HG02763 (cell line): ENCODE measurements around the gene SLC2A4.
"Not testable (repeated sequence)": the region's sequence is repeated elsewhere in the genome, so short reads cannot be mapped to it uniquely, and the experiment has no call there.

Experiments used
- ATAC-seq: cut with Tn5 transposase; IDR thresholded peaks from one replicate; pipeline ENCODE4 v1.9.1; 2021; ENCODE audit warnings: mild to moderate bottlenecking, moderate library complexity; ENCODE audit not compliant: unreplicated experiment

The SLC2A4 gene

DNA sequence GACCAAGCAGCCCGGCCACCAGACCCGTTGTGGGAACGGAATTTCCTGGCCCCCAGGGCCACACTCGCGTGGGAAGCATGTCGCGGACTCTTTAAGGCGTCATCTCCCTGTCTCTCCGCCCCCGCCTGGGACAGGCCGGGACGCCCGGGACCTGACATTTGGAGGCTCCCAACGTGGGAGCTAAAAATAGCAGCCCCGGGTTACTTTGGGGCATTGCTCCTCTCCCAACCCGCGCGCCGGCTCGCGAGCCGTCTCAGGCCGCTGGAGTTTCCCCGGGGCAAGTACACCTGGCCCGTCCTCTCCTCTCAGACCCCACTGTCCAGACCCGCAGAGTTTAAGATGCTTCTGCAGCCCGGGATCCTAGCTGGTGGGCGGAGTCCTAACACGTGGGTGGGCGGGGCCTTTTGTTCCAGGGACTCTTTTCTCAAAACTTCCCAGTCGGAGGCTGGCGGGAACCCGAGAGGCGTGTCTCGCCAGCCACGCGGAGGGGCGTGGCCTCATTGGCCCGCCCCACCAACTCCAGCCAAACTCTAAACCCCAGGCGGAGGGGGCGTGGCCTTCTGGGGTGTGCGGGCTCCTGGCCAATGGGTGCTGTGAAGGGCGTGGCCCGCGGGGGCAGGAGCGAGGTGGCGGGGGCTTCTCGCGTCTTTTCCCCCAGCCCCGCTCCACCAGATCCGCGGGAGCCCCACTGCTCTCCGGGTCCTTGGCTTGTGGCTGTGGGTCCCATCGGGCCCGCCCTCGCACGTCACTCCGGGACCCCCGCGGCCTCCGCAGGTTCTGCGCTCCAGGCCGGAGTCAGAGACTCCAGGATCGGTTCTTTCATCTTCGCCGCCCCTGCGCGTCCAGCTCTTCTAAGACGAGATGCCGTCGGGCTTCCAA lies at the start of gene SLC2A4:
TSS of gene SLC2A4 (plus strand) at position 645 of the 879 bp plus-strand sequence. CDS start at position 862, 217 bp downstream.
- ATAC-seq, result peak; percentile 65

DNA sequence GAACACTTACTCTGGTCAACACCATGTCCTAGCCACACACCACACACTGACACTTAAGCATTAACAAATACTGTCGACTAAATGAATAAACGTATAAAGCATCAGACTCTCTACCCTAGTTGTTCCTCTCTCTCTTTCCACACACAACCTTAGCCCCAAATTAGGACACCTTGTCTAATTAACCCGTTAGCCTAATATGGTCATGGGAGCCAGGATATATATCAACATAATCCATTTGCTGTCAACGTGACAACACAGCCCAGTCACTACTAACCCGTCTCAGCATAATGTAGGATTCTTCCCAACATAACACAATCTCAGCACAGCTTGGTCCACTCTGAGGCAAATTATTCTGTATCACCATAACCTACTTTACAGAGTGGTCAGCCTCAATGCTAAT lies 49.4 kb upstream of the SLC2A4 start:
- no peak for ATAC-seq

- no peak for ATAC-seq
Observed at GRCh38 chr17:7233701-7234082, 47.8 kb upstream of the SLC2A4 start.

DNA sequence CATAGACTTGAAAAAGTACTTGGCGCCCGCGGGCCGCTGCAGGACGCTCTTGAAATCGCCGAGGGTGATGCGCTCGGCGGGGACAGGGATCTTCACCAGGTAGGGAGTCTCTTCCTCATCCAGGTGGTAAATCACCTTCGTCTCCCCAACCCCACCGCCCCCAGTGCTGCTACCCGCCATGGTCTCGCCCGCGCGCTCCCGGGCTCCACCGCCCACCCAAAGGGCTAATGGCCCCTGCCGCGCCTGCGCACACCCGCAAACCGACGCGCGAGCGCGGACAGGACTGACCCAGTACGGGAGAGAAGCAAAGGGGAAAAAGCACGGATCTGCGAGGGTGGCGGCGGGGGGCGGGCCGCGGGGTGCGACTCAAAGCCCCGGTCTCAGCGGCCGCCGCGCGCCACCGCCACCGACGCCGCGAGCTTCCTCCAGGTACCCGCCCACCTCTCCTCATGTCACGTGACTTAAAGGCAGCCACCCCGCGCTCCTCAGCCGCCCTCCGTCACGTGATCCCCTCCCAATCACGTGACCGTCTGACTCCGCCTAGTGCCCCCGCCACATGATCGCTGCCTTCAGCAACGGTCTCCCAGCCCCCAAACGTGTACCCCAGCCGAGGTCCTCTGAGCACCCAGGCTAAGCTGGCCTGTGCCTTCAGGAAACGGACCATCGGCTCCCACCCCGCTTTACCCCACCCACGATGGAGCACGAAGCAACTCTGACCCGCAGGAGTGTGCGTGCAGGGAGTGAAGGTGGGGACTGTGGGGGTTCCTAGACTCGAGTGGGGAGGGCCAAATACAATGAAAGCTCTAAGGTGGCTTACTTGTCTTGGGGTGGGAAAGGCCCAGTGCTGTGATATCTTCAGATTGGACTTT lies 47.2 kb upstream of the SLC2A4 start, which contains the start of gene DVL2:
TSS of gene DVL2 (minus strand) at position 435 of the 869 bp plus-strand sequence. CDS start at position 180, 255 bp downstream.
- peak; percentile 47 for ATAC-seq

GRCh38 chr17:7235693-7236665 lies 45.5 kb upstream of the SLC2A4 start:
- ATAC-seq, result no peak

DNA sequence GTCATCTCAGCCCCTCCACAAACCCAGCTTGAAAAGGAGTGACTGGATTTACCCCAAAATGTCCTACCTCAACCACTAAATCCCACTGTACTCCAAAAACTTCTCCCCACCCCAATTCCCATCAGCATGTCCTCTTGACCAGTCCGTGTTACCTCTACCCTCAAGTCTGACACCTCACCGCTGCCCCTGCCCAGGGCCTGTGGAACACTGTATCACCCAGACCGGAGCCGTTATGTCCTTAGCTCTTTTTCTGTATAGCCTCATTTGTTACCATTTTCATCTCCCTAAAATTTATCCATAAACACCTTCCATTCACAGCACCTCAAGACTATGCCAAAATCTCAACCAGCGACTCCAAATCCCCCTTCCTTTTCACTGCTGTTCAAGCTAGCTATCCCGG lies 44.7 kb upstream of the SLC2A4 start:
- no peak for ATAC-seq

- ATAC-seq, result no peak
Observed at GRCh38 chr17:7237266-7237760, 44.2 kb upstream of the SLC2A4 start.

GRCh38 chr17:7237761-7238419 lies 43.6 kb upstream of the SLC2A4 start:
- ATAC-seq, result no peak

DNA sequence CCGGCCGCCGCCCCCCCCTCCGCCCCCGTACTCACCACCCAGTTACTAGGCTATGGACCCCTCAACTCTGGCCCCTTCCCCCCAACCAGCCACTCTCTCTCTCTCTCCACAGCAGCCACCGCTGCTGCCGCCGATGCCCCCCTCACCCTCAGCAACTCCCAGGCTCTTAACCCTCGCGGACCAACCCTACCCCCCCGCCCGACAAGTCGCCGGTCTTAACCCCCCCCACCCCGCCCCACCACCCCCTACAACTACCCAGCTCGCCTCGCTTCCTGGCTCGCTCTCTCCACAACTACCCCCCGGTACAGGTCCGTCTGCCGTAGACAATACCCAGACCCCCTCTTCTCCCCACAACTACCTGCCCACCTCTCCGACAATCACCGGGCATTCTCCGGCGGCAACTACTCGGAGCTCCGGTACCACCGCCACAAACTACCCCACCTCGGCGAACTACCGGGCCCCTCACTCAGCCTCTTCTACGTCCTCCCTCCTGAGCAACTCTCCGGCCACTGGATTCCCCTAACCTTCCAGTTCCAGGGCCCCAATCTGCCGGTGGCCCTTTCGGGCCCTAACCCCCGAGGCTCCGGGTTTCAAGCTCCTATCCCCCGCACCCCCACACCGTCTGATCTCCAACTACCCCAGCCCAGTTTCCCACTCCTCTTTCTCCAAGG lies 43.0 kb upstream of the SLC2A4 start:
- no peak for ATAC-seq

DNA sequence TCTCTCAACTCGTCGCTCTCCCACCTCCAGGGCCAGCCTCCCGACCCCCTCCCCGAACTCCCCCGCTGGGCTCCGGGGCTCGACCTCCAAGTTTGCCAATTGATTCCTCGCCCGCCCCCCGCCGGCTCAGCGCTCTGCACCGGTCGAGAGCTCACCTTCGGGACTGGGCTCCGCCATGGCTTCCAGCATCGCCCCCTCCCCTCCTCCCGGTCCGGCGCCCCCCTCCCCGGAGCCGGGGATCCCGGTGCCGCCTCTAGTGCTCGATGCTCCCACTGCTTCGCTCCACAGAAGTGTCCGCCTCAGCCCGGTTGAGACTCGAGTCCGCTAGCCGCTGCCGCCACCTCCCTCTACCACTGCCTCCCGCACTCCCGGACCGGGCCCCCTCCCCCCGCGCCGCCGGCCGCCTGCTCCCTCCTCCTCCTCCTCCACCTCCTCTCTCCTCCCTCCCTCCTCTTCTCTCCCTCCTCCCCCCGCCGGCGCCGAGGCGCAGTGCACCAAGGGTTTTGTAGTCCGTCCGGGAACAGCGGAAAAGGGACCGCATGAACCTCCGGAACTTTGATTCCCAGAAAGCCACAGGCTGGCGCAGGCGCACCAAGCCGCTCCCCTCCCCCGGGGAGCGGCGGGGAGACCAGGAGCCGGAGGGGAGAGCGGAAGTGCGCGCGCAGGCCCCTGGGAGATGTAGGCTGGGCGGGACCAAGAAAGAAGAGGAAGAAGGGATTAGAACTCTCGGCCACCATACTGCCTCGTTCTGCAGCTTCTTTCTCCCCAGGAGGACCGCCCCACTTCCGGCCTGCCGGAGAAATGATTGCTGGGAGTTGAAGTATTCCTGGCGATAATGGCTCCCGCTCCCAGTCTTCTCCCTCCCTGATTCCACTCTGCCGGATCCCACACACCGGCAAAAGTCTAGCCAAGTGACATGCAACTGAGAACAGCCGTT lies 42.2 kb upstream of the SLC2A4 start, which contains the start of gene PHF23:
TSS of gene PHF23 (minus strand) at position 367 of the 937 bp plus-strand sequence. CDS start at position 189, 178 bp downstream.
- peak; percentile 51 for ATAC-seq

DNA sequence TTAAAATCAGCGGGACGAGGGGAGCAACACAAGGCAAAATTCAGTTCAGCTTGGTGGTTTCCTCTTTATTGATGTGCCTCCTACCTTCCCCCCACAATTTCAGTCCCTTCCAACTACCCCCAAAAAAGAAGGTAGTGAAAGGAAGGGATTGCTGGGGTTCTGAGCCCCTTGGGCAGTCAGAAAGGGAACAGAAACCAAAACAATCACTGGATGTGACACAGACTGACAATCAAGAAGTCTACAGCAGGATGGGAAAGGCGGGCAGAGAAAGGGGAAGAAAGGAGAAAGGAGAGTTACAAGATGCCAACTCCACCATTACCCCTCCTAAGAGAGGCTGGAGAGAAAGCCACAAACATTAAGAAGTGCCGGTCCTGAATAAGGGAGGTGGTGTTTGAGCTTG lies 41.1 kb upstream of the SLC2A4 start:
- no peak for ATAC-seq

DNA sequence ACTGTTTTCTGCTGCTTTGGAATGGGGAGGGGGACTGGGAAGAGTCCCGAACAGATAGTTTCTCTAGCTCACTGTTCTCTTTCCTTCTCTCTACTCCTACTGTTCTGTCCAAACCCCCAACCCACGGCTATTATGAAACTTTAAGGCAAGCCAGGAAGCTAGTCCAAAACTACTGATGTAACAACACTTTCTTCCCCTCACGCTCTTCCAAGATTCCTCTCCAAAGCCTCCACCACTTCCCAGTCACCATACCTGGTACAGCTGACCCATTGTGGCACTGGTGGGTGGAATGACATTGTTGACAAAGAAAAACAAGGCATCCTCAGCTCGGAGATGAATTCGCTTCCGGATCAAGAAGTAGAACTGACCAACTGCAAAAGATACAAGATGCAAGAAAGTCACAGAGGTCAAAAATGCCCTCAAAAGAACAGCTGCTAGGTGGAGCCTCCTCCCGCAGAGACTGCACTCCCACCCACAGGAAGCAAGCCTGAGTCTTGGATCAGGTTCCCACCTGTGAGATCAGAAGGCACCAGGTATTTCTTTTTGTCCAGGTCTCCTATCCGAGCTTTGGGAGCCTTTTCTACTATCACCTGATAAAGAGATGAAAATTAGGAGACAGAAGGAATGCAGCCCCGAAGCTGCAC lies 40.3 kb upstream of the SLC2A4 start:
- no peak for ATAC-seq

- ATAC-seq, result peak; percentile 31
Observed at GRCh38 chr17:7241783-7242716, 39.5 kb upstream of the SLC2A4 start, which contains the start of gene GABARAP. GABARAP (minus strand) TSS chr17:7242449; CDS start chr17:7242330, 119 bp downstream.

DNA sequence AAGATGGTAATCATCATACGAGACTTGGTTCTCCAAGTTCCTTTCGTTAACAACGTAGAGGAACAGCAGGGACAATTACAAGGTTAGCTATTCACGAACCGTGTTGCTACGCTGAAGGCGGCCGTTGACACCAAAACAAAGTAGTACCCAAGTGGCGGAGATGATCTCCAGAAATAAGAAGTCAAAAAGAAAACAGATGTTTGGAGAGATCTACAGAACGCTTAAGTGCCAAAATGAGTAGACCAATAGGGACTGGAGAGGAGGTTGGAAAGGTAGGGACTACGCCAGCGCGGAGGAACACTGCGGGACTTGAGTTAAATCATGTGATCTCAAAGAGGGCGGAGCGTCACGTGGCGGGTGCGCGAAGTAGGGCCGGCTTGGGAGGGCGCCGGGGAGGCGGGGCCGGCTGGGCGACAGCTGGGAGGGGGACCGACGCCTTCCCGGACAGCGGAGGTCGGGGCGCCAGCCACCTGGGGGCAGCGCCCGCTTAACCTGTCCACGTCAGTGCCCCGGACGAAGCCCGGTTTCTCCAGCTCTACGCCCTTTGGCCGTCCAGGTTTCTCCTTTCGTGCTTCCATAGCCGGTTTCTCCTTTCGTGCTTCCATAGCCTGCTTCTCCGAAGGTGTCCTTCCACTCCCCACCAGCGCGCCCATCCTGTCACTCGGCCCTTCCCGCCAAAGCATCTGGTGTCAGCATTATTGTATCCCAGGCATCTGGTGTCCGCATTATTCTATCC lies 38.6 kb upstream of the SLC2A4 start:
- ATAC-seq, result peak; percentile 40

DNA sequence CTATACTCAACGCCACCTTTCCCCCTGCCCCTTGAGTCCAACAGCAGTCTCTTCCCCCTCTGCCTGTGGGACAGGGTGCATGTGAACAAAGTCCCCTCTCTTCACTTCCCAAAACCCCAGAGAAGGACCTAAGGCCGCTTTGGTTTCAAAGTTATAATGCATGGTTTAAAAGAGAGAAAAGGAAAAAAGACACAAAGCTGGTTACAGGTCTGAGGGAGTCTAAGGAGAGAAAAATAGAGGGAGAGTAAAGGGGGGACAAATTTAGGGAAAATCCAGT lies 38.1 kb upstream of the SLC2A4 start:
- no peak for ATAC-seq

GRCh38 chr17:7243838-7244237 lies 37.7 kb upstream of the SLC2A4 start:
- ATAC-seq, result not testable (repeated sequence)
